Right renal pelvis (tissue), 4 donors: ENCODE results near the gene NMU. TPM values are rescaled to one million over a fixed set of nuclear protein-coding genes. Genes with fewer than 3 reads are reported as not detected.
"Not testable (repeated sequence)": the region's sequence is repeated elsewhere in the genome, so short reads cannot be mapped to it uniquely, and the experiment has no call there.

Source experiments
- DNase-seq, 4 donors: peaks; one replicate each; pipeline ENCODE4 v3.0.0-alpha.2; 2013; ENCODE audit warnings: low read depth in 4 of 4, low spot score in 3 of 4, missing footprints in 1 of 4
- polyA plus RNA-seq, 4 donors: library from polyadenylated mRNA; unstranded; fragments of 120-200 nt; gene quantifications; one replicate each; pipeline ENCODE4 v1.2.1, GENCODE V29; 2013; ENCODE audit not compliant: insufficient read length in 4 of 4

NMU gene
- polyA plus RNA-seq, 4 donors: 8.1 to 12.5 (median 11.2) TPM

- no peak for DNase-seq
These were observed 10.3 kb downstream of the NMU start for GRCh38 chr4:55625835-55626234.

- DNase-seq: not testable (repeated sequence)
These were observed 12.0 kb downstream of the NMU start for GRCh38 chr4:55624063-55624462.

- DNase-seq: no peak
These were observed 17.5 kb downstream of the NMU start for GRCh38 chr4:55618546-55619143.

GRCh38 chr4:55617587-55618197 is 18.4 kb downstream of the NMU start:
- DNase-seq: no peak

GRCh38 chr4:55615008-55615407 is 21.1 kb downstream of the NMU start:
- DNase-seq: no peak

- DNase-seq: no peak
These were observed 22.5 kb downstream of the NMU start for GRCh38 chr4:55613621-55614020.

- DNase-seq: no peak
These were observed 23.8 kb downstream of the NMU start for GRCh38 chr4:55612341-55612740.

- no peak for DNase-seq
These were observed 24.6 kb downstream of the NMU start for GRCh38 chr4:55611358-55612059.

GRCh38 chr4:55610381-55610780 is 25.7 kb downstream of the NMU start:
- no peak for DNase-seq

- no peak for DNase-seq
These were observed 26.7 kb downstream of the NMU start for GRCh38 chr4:55609393-55609866.

GRCh38 chr4:55608591-55608990 is 27.5 kb downstream of the NMU start:
- DNase-seq: no peak

- no peak for DNase-seq
These were observed 31.1 kb downstream of the NMU start for GRCh38 chr4:55604996-55605395.

GRCh38 chr4:55600640-55601039 is 35.5 kb downstream of the NMU start:
- DNase-seq: no peak

GRCh38 chr4:55598641-55599040 is 37.5 kb downstream of the NMU start:
- DNase-seq: no peak

- DNase-seq: no peak
These were observed 44.1 kb downstream of the NMU start, which contains the start of gene PDCL2 for GRCh38 chr4:55592014-55592413. Gene PDCL2 (minus strand): TSS chr4:55592245. CDS start chr4:55592109, 136 bp downstream.

- DNase-seq: no peak
These were observed 47.9 kb downstream of the NMU start for GRCh38 chr4:55588160-55588559.

- not testable (repeated sequence) for DNase-seq
These were observed 53.3 kb downstream of the NMU start for GRCh38 chr4:55582773-55583172.

- no peak for DNase-seq
These were observed 57.6 kb downstream of the NMU start for GRCh38 chr4:55578341-55579010.

GRCh38 chr4:55575513-55575912 is 60.6 kb downstream of the NMU start:
- DNase-seq: no peak

- no peak for DNase-seq
These were observed 61.8 kb downstream of the NMU start for GRCh38 chr4:55574252-55574651.

- no peak for DNase-seq
These were observed 64.3 kb downstream of the NMU start for GRCh38 chr4:55571806-55572205.
